Measurements from ENCODE around the gene ADRA2B.
"Not testable (repeated sequence)": the region's sequence is repeated elsewhere in the genome, so short reads cannot be mapped to it uniquely, and the experiment has no call there.

Gene ADRA2B

DNA sequence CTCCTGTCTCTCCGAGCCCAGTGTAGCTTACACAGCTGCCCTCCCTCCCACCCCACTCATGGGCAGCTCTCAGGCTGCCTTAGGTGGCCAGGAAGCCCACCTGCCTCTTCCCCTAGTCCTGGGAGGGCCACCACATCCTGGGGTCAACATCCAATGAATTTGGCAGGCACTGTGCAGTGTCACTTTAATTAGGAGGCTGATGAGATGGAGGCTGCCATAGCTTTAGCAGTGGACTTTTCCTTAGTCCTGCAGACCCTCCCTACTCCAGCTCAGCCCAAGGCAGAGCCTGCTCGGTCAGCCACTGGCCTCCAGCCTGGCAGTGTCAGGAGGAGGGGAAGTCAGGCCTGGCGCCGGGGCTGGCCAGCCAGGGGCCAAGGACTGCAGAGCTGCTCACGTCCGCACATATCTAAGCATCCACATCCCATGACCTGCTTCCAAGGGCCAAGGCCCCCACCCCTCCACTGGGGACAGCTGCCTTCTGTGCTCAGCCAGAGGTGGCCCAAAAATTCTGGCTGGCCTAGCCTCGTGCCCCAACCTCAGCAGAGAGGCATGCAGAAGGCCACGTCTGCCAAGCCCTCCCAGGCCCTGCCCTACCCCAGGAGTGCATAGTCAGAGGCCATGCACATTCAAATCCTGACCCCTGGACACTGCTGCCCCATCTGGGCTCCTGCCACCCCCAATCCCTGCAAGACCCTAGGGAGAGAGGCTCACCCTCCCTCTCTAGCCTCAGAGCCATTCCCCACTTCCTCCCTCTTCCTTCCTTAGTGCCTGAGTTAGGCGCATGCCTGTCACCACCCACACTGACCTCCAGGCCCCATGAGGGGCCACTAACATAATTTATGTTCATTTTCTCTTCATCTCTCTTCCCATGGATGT lies 33.1 kb downstream of the ADRA2B start:
- Histone ChIP-seq H3K36me3 (ENCODE audit: control insufficient read depth in 2 of 2, insufficient read depth in 2 of 2, low read length in 2 of 2) (no peaks in the 10 kb centered on the region), H3K27me3 (ENCODE audit: control insufficient read depth in 1 of 2, insufficient read depth in 2 of 2, low read length in 2 of 2) (no peaks in the 10 kb centered on the region), H3K4me1 (ENCODE audit: control insufficient read depth, insufficient read depth, low read length) (no peaks in the 10 kb centered on the region), H3K27ac (ENCODE audit: low read length) (no peak overlapping the region), H3K9me3 (ENCODE audit: control insufficient read depth in 2 of 2, low read length in 2 of 2) (no peaks in the 10 kb centered on the region), H3K4me3 (ENCODE audit: low read length in 2 of 2) (no peak overlapping the region), H3K9ac (ENCODE audit: low read length in 2 of 2) (no peak overlapping the region)

DNA sequence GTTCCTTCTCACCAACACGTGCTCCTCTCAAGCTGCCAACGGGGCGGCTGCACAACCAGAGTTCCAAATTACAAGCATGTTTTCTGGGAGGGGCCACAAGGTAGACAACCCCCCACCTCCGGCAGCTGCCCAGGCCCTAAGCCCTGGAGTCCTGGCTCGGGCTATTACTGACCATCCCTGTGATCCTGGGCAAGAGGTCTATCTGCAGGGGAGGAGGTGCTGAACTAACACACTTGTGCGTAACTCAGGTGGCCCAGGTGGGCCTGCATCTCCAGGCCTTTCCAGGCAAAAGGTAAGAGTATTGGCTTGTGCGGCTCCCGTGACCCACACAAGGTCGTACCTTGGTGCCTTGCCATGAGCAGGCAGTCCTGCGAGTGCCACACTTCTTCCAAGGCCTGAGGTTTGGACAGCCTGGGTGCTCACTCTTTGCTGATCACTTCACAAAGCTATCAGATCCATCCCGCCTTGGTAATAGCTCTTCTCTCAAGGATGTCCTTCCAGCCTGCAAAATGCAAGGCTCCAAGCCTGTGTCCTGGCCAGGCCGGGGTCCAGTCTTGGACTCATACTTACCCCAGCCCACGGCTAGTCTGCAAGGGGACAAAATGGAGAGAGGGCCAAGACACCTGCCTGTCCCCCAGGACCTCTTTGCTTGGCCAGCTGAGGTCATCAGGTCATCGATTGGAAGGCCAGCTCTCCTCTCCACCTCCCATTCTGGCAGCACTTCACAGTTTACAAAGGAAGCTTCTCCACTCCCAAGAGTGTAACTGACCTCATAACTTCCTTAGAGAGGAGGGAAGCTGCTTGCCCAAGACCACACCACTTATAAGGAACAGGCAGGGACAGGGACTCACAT lies 33.9 kb downstream of the ADRA2B start:
- Histone ChIP-seq H3K27me3 (ENCODE audit: control insufficient read depth in 1 of 2, insufficient read depth in 2 of 2, low read length in 2 of 2) (no peaks in the 10 kb centered on the region), H3K4me3 (ENCODE audit: low read length in 2 of 2) (no peak overlapping the region), H3K36me3 (ENCODE audit: control insufficient read depth in 2 of 2, insufficient read depth in 2 of 2, low read length in 2 of 2) (no peaks in the 10 kb centered on the region), H3K4me1 (ENCODE audit: control insufficient read depth, insufficient read depth, low read length) (no peaks in the 10 kb centered on the region), H3K27ac (ENCODE audit: low read length) (no peak overlapping the region), H3K9me3 (ENCODE audit: control insufficient read depth in 2 of 2, low read length in 2 of 2) (no peaks in the 10 kb centered on the region), H3K9ac (ENCODE audit: low read length in 2 of 2) (no peak overlapping the region)

DNA sequence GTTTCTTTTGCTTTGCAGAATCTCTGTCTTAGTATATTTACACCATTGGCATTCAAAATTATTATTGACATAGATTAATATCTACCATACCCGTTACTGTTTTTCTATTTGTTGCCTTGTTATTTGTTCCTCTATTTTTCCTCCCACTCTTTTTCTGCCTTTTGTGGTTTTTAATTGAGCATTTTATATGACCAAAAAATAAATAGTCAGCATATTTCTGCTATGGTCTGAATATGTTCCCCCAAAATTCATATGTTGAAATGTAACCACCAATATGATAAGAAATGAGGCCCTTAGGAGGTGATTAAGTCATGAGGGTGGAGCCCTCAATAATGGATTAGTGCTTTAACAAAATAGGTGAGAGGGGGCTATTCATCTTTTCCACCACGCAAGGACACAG lies 35.3 kb downstream of the ADRA2B start:
- H3K9ac ChIP-seq (ENCODE audit: low read length in 2 of 2): no peak overlapping the region
- no peaks in the 10 kb centered on the region for H3K27me3 ChIP-seq (ENCODE audit: control insufficient read depth in 1 of 2, insufficient read depth in 2 of 2, low read length in 2 of 2)
- no peak overlapping the region for H3K27ac ChIP-seq (ENCODE audit: low read length)
- peaks cover under 1 to 3% of the 10 kb centered on the region in 2 donors for H3K9me3 ChIP-seq (ENCODE audit: control insufficient read depth in 2 of 2, low read length in 2 of 2)
- H3K4me3 ChIP-seq (ENCODE audit: low read length in 2 of 2): no peak overlapping the region
- H3K4me1 ChIP-seq (ENCODE audit: control insufficient read depth, insufficient read depth, low read length): no peaks in the 10 kb centered on the region
- no peaks in the 10 kb centered on the region for H3K36me3 ChIP-seq (ENCODE audit: control insufficient read depth in 2 of 2, insufficient read depth in 2 of 2, low read length in 2 of 2)

DNA sequence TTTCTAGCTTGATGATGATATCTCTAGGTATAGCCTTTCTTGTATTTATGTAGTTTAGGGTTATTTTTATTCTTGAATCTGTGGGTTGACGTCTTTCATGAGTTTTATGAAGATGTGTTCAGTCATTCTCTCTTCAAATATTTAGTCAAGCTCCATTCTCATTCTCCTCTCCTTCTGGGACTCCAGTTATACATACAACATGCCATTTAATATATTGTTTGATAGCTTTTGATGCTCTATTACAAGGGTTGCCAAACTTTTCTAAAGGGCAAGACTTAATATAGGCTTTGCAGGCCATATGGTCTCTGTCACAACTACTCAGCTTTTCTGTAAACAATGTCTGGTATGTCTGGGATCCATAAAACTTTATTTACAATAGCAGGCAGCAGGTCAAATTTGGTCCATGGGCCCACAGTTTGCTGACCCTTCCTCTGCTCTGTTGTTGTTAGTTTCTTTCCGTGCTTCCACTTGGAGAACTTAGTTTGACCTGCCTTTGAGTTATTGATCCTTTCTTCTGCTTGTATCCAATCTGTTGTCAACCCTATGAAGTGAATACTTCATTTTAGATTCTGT lies 41.1 kb downstream of the ADRA2B start:
- Histone ChIP-seq H3K4me1 (ENCODE audit: control insufficient read depth, insufficient read depth, low read length) (no peaks in the 10 kb centered on the region), H3K27ac (ENCODE audit: low read length) (no peak overlapping the region), H3K27me3 (ENCODE audit: control insufficient read depth in 1 of 2, insufficient read depth in 2 of 2, low read length in 2 of 2) (peaks cover 0 to 2% of the 10 kb centered on the region in 2 donors), H3K36me3 (ENCODE audit: control insufficient read depth in 2 of 2, insufficient read depth in 2 of 2, low read length in 2 of 2) (no peaks in the 10 kb centered on the region), H3K9me3 (ENCODE audit: control insufficient read depth in 2 of 2, low read length in 2 of 2) (peaks cover 2 to 10% of the 10 kb centered on the region in 2 donors), H3K4me3 (ENCODE audit: low read length in 2 of 2) (no peak overlapping the region), H3K9ac (ENCODE audit: low read length in 2 of 2) (no peak overlapping the region)

DNA sequence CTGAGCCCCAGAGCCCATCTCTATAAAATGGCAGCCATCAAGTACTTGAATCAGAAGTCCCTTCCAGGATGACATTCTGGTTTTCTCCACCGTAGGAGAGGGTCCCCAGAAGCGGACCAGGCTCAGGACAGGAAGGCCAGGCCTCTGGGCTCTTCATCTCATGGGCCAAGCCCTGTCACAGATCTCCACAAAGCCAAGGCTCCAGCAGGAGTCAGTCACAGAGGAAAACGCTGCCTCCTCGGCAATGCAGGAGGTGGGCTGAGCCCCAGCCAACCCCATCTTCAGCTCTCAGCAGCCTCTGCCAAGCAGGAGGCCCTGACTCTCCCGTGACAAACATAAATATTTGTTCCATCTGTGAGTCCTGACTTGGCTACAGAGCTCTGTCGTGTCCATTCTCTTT lies 42.2 kb downstream of the ADRA2B start:
- Histone ChIP-seq H3K4me3 (ENCODE audit: low read length in 2 of 2) (no peak overlapping the region), H3K4me1 (ENCODE audit: control insufficient read depth, insufficient read depth, low read length) (no peaks in the 10 kb centered on the region), H3K36me3 (ENCODE audit: control insufficient read depth in 2 of 2, insufficient read depth in 2 of 2, low read length in 2 of 2) (no peaks in the 10 kb centered on the region), H3K9ac (ENCODE audit: low read length in 2 of 2) (no peak overlapping the region), H3K27me3 (ENCODE audit: control insufficient read depth in 1 of 2, insufficient read depth in 2 of 2, low read length in 2 of 2) (peaks cover 0 to 2% of the 10 kb centered on the region in 2 donors), H3K27ac (ENCODE audit: low read length) (no peak overlapping the region), H3K9me3 (ENCODE audit: control insufficient read depth in 2 of 2, low read length in 2 of 2) (peaks cover 2 to 10% of the 10 kb centered on the region in 2 donors)

DNA sequence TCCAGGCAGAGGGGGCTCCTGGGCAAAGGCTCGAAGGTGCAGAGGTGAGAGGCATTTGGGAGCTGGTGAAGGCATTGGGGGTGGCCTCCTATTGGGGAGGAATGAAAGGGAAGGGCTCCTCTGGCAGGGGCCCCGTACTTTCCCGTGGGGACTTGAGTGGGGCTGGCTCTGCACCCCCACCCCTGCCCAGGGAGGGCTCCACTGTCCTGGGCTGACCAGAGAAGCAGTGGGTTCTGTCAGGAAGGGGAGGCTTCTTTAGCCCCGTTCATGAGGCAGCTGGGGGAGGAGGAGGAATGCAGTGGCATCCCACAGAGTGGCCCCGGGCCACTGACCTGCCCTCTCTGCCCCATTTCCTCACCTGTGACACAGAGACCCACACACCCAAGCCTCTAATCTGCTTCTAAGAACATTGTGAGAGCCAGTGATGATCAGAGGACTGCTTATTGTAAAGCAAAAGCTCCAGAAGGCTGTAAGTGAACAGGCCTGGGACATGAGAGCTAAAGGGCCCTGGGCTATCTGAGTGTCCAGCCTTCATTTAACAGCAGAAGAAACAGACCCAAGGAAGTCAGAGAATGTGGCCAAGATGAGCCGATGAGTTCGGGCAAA lies 43.1 kb downstream of the ADRA2B start:
- Histone ChIP-seq H3K4me1 (ENCODE audit: control insufficient read depth, insufficient read depth, low read length) (no peaks in the 10 kb centered on the region), H3K4me3 (ENCODE audit: low read length in 2 of 2) (no peak overlapping the region), H3K27me3 (ENCODE audit: control insufficient read depth in 1 of 2, insufficient read depth in 2 of 2, low read length in 2 of 2) (peaks cover 0 to 2% of the 10 kb centered on the region in 2 donors), H3K9ac (ENCODE audit: low read length in 2 of 2) (no peak overlapping the region), H3K27ac (ENCODE audit: low read length) (no peak overlapping the region), H3K9me3 (ENCODE audit: control insufficient read depth in 2 of 2, low read length in 2 of 2) (peaks cover 2 to 10% of the 10 kb centered on the region in 2 donors), H3K36me3 (ENCODE audit: control insufficient read depth in 2 of 2, insufficient read depth in 2 of 2, low read length in 2 of 2) (no peaks in the 10 kb centered on the region)

DNA sequence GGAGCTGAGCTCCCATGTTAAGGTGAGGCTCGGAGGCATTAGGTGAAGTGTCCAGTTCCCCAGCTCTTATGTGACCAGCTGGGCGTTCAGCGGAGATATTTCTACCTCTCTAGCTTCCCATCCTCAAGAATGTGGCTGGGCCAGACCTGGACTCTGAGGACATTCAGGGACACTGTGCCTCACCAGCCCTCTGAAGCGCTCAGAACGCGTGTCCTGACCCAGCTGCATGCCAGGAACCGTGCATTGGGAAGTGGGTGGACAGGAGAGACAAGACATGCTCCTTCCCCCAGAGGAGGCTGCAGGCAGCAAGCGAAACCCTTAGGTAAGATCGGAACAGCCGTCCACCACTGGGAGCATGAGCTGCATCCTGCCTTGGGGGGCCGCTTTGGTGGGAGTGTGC lies 43.6 kb downstream of the ADRA2B start:
- Histone ChIP-seq H3K36me3 (ENCODE audit: control insufficient read depth in 2 of 2, insufficient read depth in 2 of 2, low read length in 2 of 2) (no peaks in the 10 kb centered on the region), H3K4me1 (ENCODE audit: control insufficient read depth, insufficient read depth, low read length) (no peaks in the 10 kb centered on the region), H3K4me3 (ENCODE audit: low read length in 2 of 2) (no peak overlapping the region), H3K27me3 (ENCODE audit: control insufficient read depth in 1 of 2, insufficient read depth in 2 of 2, low read length in 2 of 2) (peaks cover 0 to 2% of the 10 kb centered on the region in 2 donors), H3K27ac (ENCODE audit: low read length) (no peak overlapping the region), H3K9me3 (ENCODE audit: control insufficient read depth in 2 of 2, low read length in 2 of 2) (peaks cover 2 to 10% of the 10 kb centered on the region in 2 donors), H3K9ac (ENCODE audit: low read length in 2 of 2) (no peak overlapping the region)

DNA sequence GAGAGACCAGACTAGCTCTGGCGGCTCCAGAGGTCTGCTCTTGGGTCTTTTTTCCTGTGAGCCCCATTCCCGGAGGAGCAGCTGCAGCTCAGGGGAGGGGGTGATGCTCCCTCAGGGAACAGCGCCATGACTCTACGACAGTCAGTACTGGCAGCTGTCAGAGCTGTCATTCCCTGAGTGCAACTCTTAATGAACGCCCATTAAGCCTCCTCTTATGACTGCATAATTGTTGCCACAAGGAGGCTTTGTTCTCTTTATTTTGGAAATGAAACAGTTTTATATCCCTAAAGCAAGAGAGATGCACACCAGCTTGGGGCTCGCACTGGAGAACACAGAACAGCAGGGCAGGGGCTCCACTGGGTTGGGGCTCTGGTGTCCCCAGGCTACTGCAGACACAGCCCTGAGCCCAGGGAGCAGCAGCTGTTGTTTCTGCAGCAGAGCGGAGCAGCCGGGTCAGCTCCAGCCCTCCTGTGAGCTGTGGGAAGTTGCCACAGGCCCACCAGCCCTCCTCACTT lies 44.3 kb downstream of the ADRA2B start:
- not testable (repeated sequence) for H3K36me3 ChIP-seq (ENCODE audit: control insufficient read depth in 2 of 2, insufficient read depth in 2 of 2, low read length in 2 of 2); H3K27me3 ChIP-seq (ENCODE audit: control insufficient read depth in 1 of 2, insufficient read depth in 2 of 2, low read length in 2 of 2); H3K9ac ChIP-seq (ENCODE audit: low read length in 2 of 2); H3K4me3 ChIP-seq (ENCODE audit: low read length in 2 of 2); H3K4me1 ChIP-seq (ENCODE audit: control insufficient read depth, insufficient read depth, low read length); H3K27ac ChIP-seq (ENCODE audit: low read length)
- peaks cover 2 to 10% of the 10 kb centered on the region in 2 donors for H3K9me3 ChIP-seq (ENCODE audit: control insufficient read depth in 2 of 2, low read length in 2 of 2)

DNA sequence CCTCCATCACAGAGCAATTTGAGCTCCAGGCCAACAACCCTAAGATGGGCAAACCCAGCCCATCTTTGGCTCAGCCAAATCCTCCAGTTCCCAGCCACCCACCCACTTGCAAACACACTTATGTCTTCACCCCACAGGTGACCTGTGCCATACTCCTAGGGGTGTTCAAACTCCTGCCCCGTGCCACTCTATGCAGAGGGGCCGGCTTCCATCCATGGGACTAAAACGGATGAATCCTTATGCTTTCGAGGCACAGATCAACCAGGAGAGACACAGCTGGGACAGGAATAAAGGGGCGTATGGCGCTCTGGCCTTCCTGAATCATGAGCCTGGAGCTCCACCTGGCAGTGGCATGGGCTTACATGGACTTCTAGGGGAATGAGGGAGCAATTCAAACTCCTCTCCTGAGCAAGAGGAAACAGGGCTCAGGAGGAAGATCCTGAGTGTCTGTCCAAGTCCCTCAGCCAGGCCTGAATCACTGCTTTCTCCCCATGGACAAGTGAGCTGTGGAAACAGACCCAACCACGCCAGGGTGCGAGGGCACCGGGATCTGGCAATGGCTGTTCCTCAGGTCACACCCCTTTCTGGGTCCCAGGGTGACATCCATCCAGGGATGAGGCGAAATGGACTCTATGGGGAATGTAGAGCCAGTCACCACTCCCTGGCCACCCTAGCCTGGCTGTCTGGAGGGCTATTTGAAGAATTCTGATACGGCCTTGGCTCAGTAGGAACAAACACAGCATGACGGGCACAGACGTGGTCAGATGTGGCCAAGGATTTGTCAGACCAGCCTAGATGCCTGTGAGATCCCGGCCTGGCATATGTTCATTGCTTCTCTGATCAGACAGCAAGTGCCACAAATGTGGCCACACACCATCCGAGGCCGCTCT lies 45.0 kb downstream of the ADRA2B start:
- not testable (repeated sequence) for H3K27me3 ChIP-seq (ENCODE audit: control insufficient read depth in 1 of 2, insufficient read depth in 2 of 2, low read length in 2 of 2); H3K9ac ChIP-seq (ENCODE audit: low read length in 2 of 2); H3K27ac ChIP-seq (ENCODE audit: low read length)

More for the DNA sequence above, 45.0 kb downstream of the ADRA2B start:
- H3K36me3 ChIP-seq (ENCODE audit: control insufficient read depth in 2 of 2, insufficient read depth in 2 of 2, low read length in 2 of 2); H3K4me3 ChIP-seq (ENCODE audit: low read length in 2 of 2); H3K4me1 ChIP-seq (ENCODE audit: control insufficient read depth, insufficient read depth, low read length): not testable (repeated sequence)
- peaks cover 2 to 10% of the 10 kb centered on the region in 2 donors for H3K9me3 ChIP-seq (ENCODE audit: control insufficient read depth in 2 of 2, low read length in 2 of 2)
